HepG2 (cell line): ENCODE data around the gene PPA1. TPM values are rescaled to one million over a fixed set of nuclear protein-coding genes. Genes with fewer than 3 reads are reported as not detected.

Source experiments
- ATAC-seq: fragments of 200-7000 bp; cut with Tn5 transposase; 3 replicates; pipeline ENCODE4 v1.9.1; 2020; ENCODE audit warnings: mild to moderate bottlenecking, moderate library complexity
- BruUV-seq: library from RNA; stranded (reverse); fragments of 400-500 nt; replicated peaks from 2 replicates; lab custom pipeline; 2021; lab: Mats Ljungman, UMichigan
- CTCF ChIA-PET: fragments of 300-600 bp; formaldehyde crosslinking; extraction: SDS; loops from one replicate; lab custom pipeline; 2021; ENCODE audit warnings: low total read pairs, inconsistent platforms, low intra/inter-chr PET ratio; lab: Yijun Ruan, JAX
- POLR2A ChIA-PET: fragments of 350-600 bp; sonication (Branson Sonifier 250); formaldehyde crosslinking; loops from one replicate; lab custom pipeline; 2020; ENCODE audit warnings: antibody characterized with exemption, inconsistent platforms; lab: Yijun Ruan, JAX
- DNase-seq: peaks from one replicate; pipeline ENCODE4 v3.0.0-alpha.2; 2015; ENCODE audit warnings: low spot score
- FAIRE-seq: peaks from 3 replicates; lab custom pipeline; 2011; peaks lifted over from hg19 to GRCh38; lab: Jason Lieb, UNC
- H2AFZ ChIP-seq: one replicate; pipeline ENCODE4 v1.6.1; 2011; ENCODE audit warnings: low read length, inconsistent platforms
- H3K27ac ChIP-seq: fragments of 300-600 bp; 3 replicates; pipeline ENCODE4 v1.8.0; 2011; ENCODE audit warnings: mixed run types, mild to moderate bottlenecking, mixed read lengths, low read length, inconsistent platforms; ENCODE audit not compliant: insufficient read depth; ENCODE audit errors: extremely low read length
- H3K27me3 ChIP-seq, 2 experiments: fragments of 200-600 bp in 1 of 2; 2 replicates in 1 of 2; 3 replicates in 1 of 2; pipeline versions ENCODE4 v1.6.0 to v1.8.0; 2011; ENCODE audit warnings: low read length in 2 of 2, mild to moderate bottlenecking in 2 of 2, moderate library complexity in 2 of 2, inconsistent platforms in 1 of 2; ENCODE audit not compliant: insufficient read depth in 2 of 2, control insufficient read depth in 1 of 2
- H3K36me3 ChIP-seq, 2 experiments: fragments of 200-600 bp in 1 of 2; replicated peaks in 1 of 2; 2 replicates in 1 of 2; 3 replicates in 1 of 2; pipeline versions ENCODE4 v1.5.1 to v1.8.0; 2011; ENCODE audit warnings: low read length in 2 of 2, inconsistent platforms in 1 of 2; ENCODE audit not compliant: insufficient read depth in 2 of 2, control insufficient read depth in 1 of 2
- H3K4me1 ChIP-seq: 2 replicates; pipeline ENCODE4 v1.5.1; 2012; ENCODE audit warnings: low read length, inconsistent platforms; ENCODE audit not compliant: insufficient read depth
- H3K4me2 ChIP-seq: 2 replicates; pipeline ENCODE4 v1.6.0; 2011; ENCODE audit warnings: low read depth, low read length, inconsistent platforms
- H3K4me3 ChIP-seq, 3 experiments: fragments of 200-600 bp in 1 of 3; sonication (generic), shearing (Covaris generic) in 1 of 3; replicated peaks in 1 of 3; 2 replicates each; pipeline ENCODE4 v1.5.1; 2011 to 2016; ENCODE audit warnings: low read length in 3 of 3, inconsistent platforms in 2 of 3, low read depth in 2 of 3, mild to moderate bottlenecking in 2 of 3, control low read depth in 1 of 3, mixed read lengths in 1 of 3; ENCODE audit not compliant: insufficient read depth in 1 of 3
- H3K79me2 ChIP-seq: one replicate; pipeline ENCODE4 v1.6.1; 2011; ENCODE audit warnings: low read length, inconsistent platforms; ENCODE audit not compliant: insufficient read depth
- H3K9ac ChIP-seq: 2 replicates; pipeline ENCODE4 v1.6.0; 2011; ENCODE audit warnings: mild to moderate bottlenecking, low read depth, low read length, inconsistent platforms; ENCODE audit not compliant: insufficient read depth
- H3K9me3 ChIP-seq: 2 replicates; pipeline ENCODE4 v1.5.1; 2012; ENCODE audit warnings: mild to moderate bottlenecking, low read length
- H4K20me1 ChIP-seq: 2 replicates; pipeline ENCODE4 v1.6.0; 2011; ENCODE audit warnings: inconsistent platforms, mild to moderate bottlenecking, low read length, moderate library complexity; ENCODE audit not compliant: insufficient read depth
- ATF4 ChIP-seq, 2 experiments: fragments of 450-650 bp in 1 of 2; sonication (generic) in 1 of 2; formaldehyde crosslinking; IDR thresholded peaks; 2 replicates each; pipeline versions ENCODE4 v1.5.0 to v1.8.0; 2020 to 2022; ENCODE audit warnings: mild to moderate bottlenecking in 1 of 2, missing genetic modification reagents in 1 of 2
- CENPX ChIP-seq: sonication (generic); formaldehyde crosslinking; IDR thresholded peaks from 2 replicates; pipeline ENCODE4 v1.9.0; 2021; ENCODE audit warnings: mild to moderate bottlenecking, missing genetic modification reagents, moderate library complexity
- FOXP1 ChIP-seq, 2 experiments: fragments of 450-650 bp in 1 of 2; IDR thresholded peaks; 2 replicates each; pipeline ENCODE4 v1.6.1; 2017 to 2018; ENCODE audit warnings: antibody characterized with exemption in 1 of 2
- GTF2F1 ChIP-seq: fragments of 150-350 bp; IDR thresholded peaks from 2 replicates; pipeline ENCODE4 v1.6.1; 2014; ENCODE audit warnings: low read length
- IKZF5 ChIP-seq: IDR thresholded peaks from 2 replicates; pipeline ENCODE4 v1.6.1; 2018; ENCODE audit warnings: missing genetic modification reagents, mild to moderate bottlenecking, missing compliant biosample characterization
- IRF9 ChIP-seq: sonication (generic); formaldehyde crosslinking; IDR thresholded peaks from 2 replicates; pipeline ENCODE4 v1.8.0; 2022; ENCODE audit warnings: missing genetic modification reagents, mild to moderate bottlenecking, borderline replicate concordance
- JUNB ChIP-seq: sonication (generic); formaldehyde crosslinking; IDR thresholded peaks from 2 replicates; pipeline ENCODE4 v1.8.0; 2022; ENCODE audit warnings: missing genetic modification reagents, mild to moderate bottlenecking, borderline replicate concordance
- MYNN ChIP-seq: sonication (generic); formaldehyde crosslinking; IDR thresholded peaks from 2 replicates; pipeline ENCODE4 v1.4.0; 2020; ENCODE audit warnings: mild to moderate bottlenecking, low read depth, missing genetic modification reagents
- PCBP1 ChIP-seq: fragments of 200-400 bp; formaldehyde crosslinking; IDR thresholded peaks from 2 replicates; pipeline ENCODE4 v1.6.1; 2017; ENCODE audit warnings: mild to moderate bottlenecking, low read depth, low read length, borderline replicate concordance
- REXO4 ChIP-seq: sonication (generic); formaldehyde crosslinking; IDR thresholded peaks from 2 replicates; pipeline ENCODE4 v1.8.0; 2022; ENCODE audit warnings: missing genetic modification reagents, mild to moderate bottlenecking, borderline replicate concordance
- TOE1 ChIP-seq: sonication (generic); formaldehyde crosslinking; IDR thresholded peaks from 2 replicates; pipeline ENCODE4 v1.4.0; 2020; ENCODE audit warnings: mild to moderate bottlenecking, missing genetic modification reagents
- ZBTB39 ChIP-seq: sonication (generic); formaldehyde crosslinking; IDR thresholded peaks from 2 replicates; pipeline ENCODE4 v1.5.0; 2020; ENCODE audit warnings: missing genetic modification reagents
- ZKSCAN5 ChIP-seq: sonication (generic); formaldehyde crosslinking; IDR thresholded peaks from 2 replicates; pipeline ENCODE4 v1.5.1; 2020; ENCODE audit warnings: mild to moderate bottlenecking, missing genetic modification reagents
- ZNF12 ChIP-seq: sonication (generic); formaldehyde crosslinking; IDR thresholded peaks from 2 replicates; pipeline ENCODE4 v1.5.0; 2020; ENCODE audit warnings: missing genetic modification reagents
- WGBS: methylation state at CpG from one replicate; pipeline ENCODE4 v1.1.6; 2017; ENCODE audit warnings: low lambda C conversion rate; 5-methylcytosine and 5-hydroxymethylcytosine counted together
- in situ Hi-C: cut with HindIII; loops from 2 replicates; pipeline ENCODE4 v1.10.0; 2017; ENCODE audit warnings: low pct_unique_long_range_greater_than_20kb; ENCODE audit not compliant: extremely low pct_ligation_motif_present
- intact Hi-C: fragments of 100-400 bp; cut with micrococcal nuclease; formaldehyde crosslinking; loops from one replicate; pipeline ENCODE4 v1.10.0; 2022; ENCODE audit not compliant: unreplicated experiment
- polyA plus RNA-seq, 8 experiments: library from polyadenylated mRNA; depleted of rRNA in 3 of 8; stranded (reverse) in 7 of 8; unstranded in 1 of 8; fragments of >200 nt; fragmentation: Illumina TruSeq in 4 of 8; extraction: Trizol in 4 of 8; gene quantifications; 2 replicates each; pipeline versions ENCODE4 v1.2.1 to v1.2.3, GENCODE V29; 2011 to 2016; ENCODE audit warnings: low read depth in 4 of 8, missing spikeins in 1 of 8, mixed read lengths in 1 of 8; ENCODE audit not compliant: insufficient read depth in 1 of 8
- total RNA-seq, 5 experiments: library from RNA; depleted of rRNA; stranded (reverse); fragments of >200 nt; fragmentation: Illumina TruSeq; extraction: Trizol; gene quantifications; 2 replicates each; pipeline ENCODE4 v1.2.3, GENCODE V29; 2016; ENCODE audit warnings: low read depth in 1 of 5

PPA1 gene
- total and polyA plus RNA-seq, 2 of the 13 experiments (the other 11 are each of a cell fraction or from before 2014, with no cell fraction given): 136 to 250 TPM

GRCh38 chr10:70232859-70233108 is 445 bp downstream of the PPA1 start (continued):
- no peak for TF ChIP-seq IKZF5
- 0 out of 2 replicates have a peak, but pooled peaks have one; percentile 11 for TF ChIP-seq MYNN
- no peak for TF ChIP-seq REXO4 (CRISPR knock-in tag)
- no peak for TF ChIP-seq GTF2F1
- TF ChIP-seq ZNF12 (CRISPR knock-in tag): no peak
- 0 out of 2 replicates have a peak, but pooled peaks have one; percentile 10 for TF ChIP-seq PCBP1
- TF ChIP-seq ZBTB39 (CRISPR knock-in tag): 0 out of 2 replicates have a peak, but pooled peaks have one; percentile 5

GRCh38 chr10:70232155-70232858 is 922 bp downstream of the PPA1 start:
- in situ Hi-C loops (no loop called here), intact Hi-C loops (no loop called here)
- Histone ChIP-seq H3K9me3 (no peaks in the 10 kb centered on the region), H3K9ac (peak overlapping the region; percentile 92), H4K20me1 (peaks cover 7% of the 10 kb centered on the region; the same call in 1 of the 2 replicates), H3K79me2 (peaks cover 50% of the 10 kb centered on the region), H3K4me3 (peak overlapping the region; percentile 82 to 93 (median 86)), H3K4me1 (peaks cover 68% of the 10 kb centered on the region), H3K27me3 (no peaks in the 10 kb centered on the region; a peak in 1 of 5 replicates), H3K27ac (peak overlapping the region; percentile 92), H3K36me3 (peaks cover 0 to 14% of the 10 kb centered on the region in 2 experiments; a peak in 4 of 5 replicates), H2AFZ (no peak overlapping the region), H3K4me2 (peak overlapping the region; percentile 89)
- ChIA-PET POLR2A (interaction anchor here (0.7 to 3.0 kb wide), 15 partner anchors 9 to 1511 kb away, joined by 3 to 22 read pairs (median 6); partner anchors contain the start of genes CCAR1, EIF4EBP2, SAR1A and TYSND1), CTCF (no interaction called here)
- DNase-seq (peak; percentile 71), FAIRE-seq (no peak), ATAC-seq (peak; percentile 50)
- WGBS: under 1% methylated on average over 36 of the region's 39 CpGs
- no TSS peak for BruUV-seq
- TF ChIP-seq JUNB (CRISPR knock-in tag) (no peak), CENPX (no peak), FOXP1 (IDR thresholded peaks at IDR 0.05) (no peak), FOXP1 (CRISPR knock-in tag; IDR thresholded peaks at IDR 0.05) (0 out of 2 replicates have a peak, but pooled peaks have one; percentile 13), ZKSCAN5 (CRISPR knock-in tag) (no peak), IRF9 (no peak), TOE1 (CRISPR knock-in tag) (no peak), ATF4 (CRISPR knock-in tag; IDR thresholded peaks at IDR 0.05) (0 out of 4 replicates have a peak, but pooled peaks of 1 of the 2 experiments have one; percentile 31)
